Ovary (tissue), 9 donors: ENCODE data around the gene CD300LD. TPM values are rescaled to one million over a fixed set of nuclear protein-coding genes. Genes with fewer than 3 reads are reported as not detected.

Experiments used
- DNase-seq, 5 donors: peaks; one replicate each; pipeline ENCODE4 v3.0.0-alpha.2; 2019 to 2020
- H3K27ac ChIP-seq, 2 donors: fragments of 200-600 bp; one replicate each; pipeline versions ENCODE4 v1.5.1 to v1.8.0; 2019 to 2022
- H3K27me3 ChIP-seq: fragments of 200-600 bp; one replicate; pipeline ENCODE4 v1.8.0; 2022
- H3K36me3 ChIP-seq: fragments of 200-600 bp; sonication (generic); one replicate; pipeline ENCODE4 v1.5.1; 2019
- H3K4me1 ChIP-seq: one replicate; pipeline ENCODE4 v1.8.1; 2013; ENCODE audit warnings: mild to moderate bottlenecking, moderate library complexity; ENCODE audit not compliant: insufficient read depth
- H3K4me3 ChIP-seq: fragments of 200-600 bp; sonication (generic); one replicate; pipeline ENCODE4 v1.5.1; 2017
- H3K9me3 ChIP-seq, 2 donors: fragments of 200-600 bp in 1 of 2; sonication (generic) in 1 of 2; one replicate each; pipeline versions ENCODE4 v1.5.1 to v1.8.1; 2013 to 2019; ENCODE audit warnings: mild to moderate bottlenecking in 1 of 2, moderate library complexity in 1 of 2
- CTCF ChIP-seq, 3 donors: fragments of 450-650 bp in 2 of 3; fragments of 200-600 bp in 1 of 3; IDR thresholded peaks; one replicate each; pipeline versions ENCODE4 v1.5.1 to v1.8.0; 2016 to 2022; ENCODE audit warnings: antibody characterized with exemption in 3 of 3, mild to moderate bottlenecking in 1 of 3
- EP300 ChIP-seq: sonication (generic); formaldehyde crosslinking; IDR thresholded peaks from one replicate; pipeline ENCODE4 v1.6.1; 2017; ENCODE audit warnings: antibody characterized with exemption
- POLR2A ChIP-seq: fragments of 450-650 bp; IDR thresholded peaks from one replicate; pipeline ENCODE4 v1.6.1; 2017; ENCODE audit warnings: antibody characterized with exemption, mild to moderate bottlenecking, moderate library complexity
- WGBS, 3 donors: extraction: QIAGEN DNeasy Blood & Tissue Kit in 1 of 3; methylation state at CpG; one replicate each; pipeline versions ENCODE4 v1.1.5 to v1.1.7; 2013 to 2017; 5-methylcytosine and 5-hydroxymethylcytosine counted together
- intact Hi-C, 4 donors: fragments of 100-400 bp; cut with DNase I; formaldehyde crosslinking; loops; one replicate each; pipeline versions ENCODE4 v1.11.0 to v1.15.1; 2022 to 2023
- polyA plus RNA-seq, 2 donors: library from polyadenylated mRNA; stranded (reverse); fragments of 200-250 nt in 1 of 2; fragments of 350-450 nt in 1 of 2; fragmentation: Illumina TruSeq in 1 of 2; extraction: RNeasy Lipid Tissue Mini Kit (QIAGEN cat#74804) in 1 of 2; gene quantifications; one replicate each; pipeline ENCODE4 v1.2.3, GENCODE V29; 2013 to 2014
- total RNA-seq, 7 donors: library from RNA; depleted of rRNA in 2 of 7; stranded (reverse); fragments of >200 nt in 2 of 7; fragmentation: NEBNext Ultra II Directional in 3 of 7; extraction: Animal tissue kit (Norgen Biotek cat#: 25700) in 3 of 7; gene quantifications; one replicate each; pipeline versions ENCODE4 v1.1.0 to v1.2.4, GENCODE V29; 2016 to 2023
- donor health status: DM: no; HTN: no; CAD: no; lungs with moderate emphysema.
- donor health status: DM: no; HTN: no; CAD: no.
- donor health status: Bipolar disorder and iron deficiency.
- donor health status: DM: yes; HTN: yes; CAD: no.
- donor health status: DM: no; HTN: no; CAD: no.
- donor health status: DM: yes; HTN: yes; CAD: no.

Gene CD300LD
- total and polyA plus RNA-seq, 9 donors, result not detected

GRCh38 chr17:74597069-74597790 lies 5.1 kb upstream of the CD300LD start:
- Histone ChIP-seq H3K36me3 (no peaks in the 10 kb centered on the region), H3K27ac (no peak overlapping the region), H3K4me3 (no peak overlapping the region), H3K27me3 (no peaks in the 10 kb centered on the region), H3K4me1 (no peaks in the 10 kb centered on the region), H3K9me3 (no peaks in the 10 kb centered on the region)
- intact Hi-C loops, result no loop called here
- TF ChIP-seq CTCF (IDR thresholded peaks at IDR 0.05) (no peak), POLR2A (no peak), EP300 (no peak)
- DNase-seq, result no peak
- WGBS, 3 donors, result 66 to 77% (median 74%) methylated on average over 8 of the region's 8 CpGs

- WGBS, 3 donors, result 65 to 76% (median 69%) methylated on average over 6 of the region's 6 CpGs
- TF ChIP-seq CTCF (IDR thresholded peaks at IDR 0.05), result no peak
- no peak for TF ChIP-seq POLR2A
- no peak for TF ChIP-seq EP300
- H3K36me3 ChIP-seq, result no peaks in the 10 kb centered on the region
- no peaks in the 10 kb centered on the region for H3K27me3 ChIP-seq
- intact Hi-C loops, result no loop called here
- H3K4me1 ChIP-seq, result no peaks in the 10 kb centered on the region
- H3K4me3 ChIP-seq, result no peak overlapping the region
- no peak for DNase-seq
- H3K27ac ChIP-seq, result no peak overlapping the region
- H3K9me3 ChIP-seq, result no peaks in the 10 kb centered on the region
Observed at GRCh38 chr17:74595037-74595750, 3.1 kb upstream of the CD300LD start.

- intact Hi-C loops, result no loop called here
- TF ChIP-seq CTCF (IDR thresholded peaks at IDR 0.05) (no peak), EP300 (no peak), POLR2A (no peak)
- Histone ChIP-seq H3K9me3 (no peaks in the 10 kb centered on the region), H3K27me3 (no peaks in the 10 kb centered on the region), H3K4me3 (no peak overlapping the region), H3K27ac (no peak overlapping the region), H3K36me3 (no peaks in the 10 kb centered on the region), H3K4me1 (no peaks in the 10 kb centered on the region)
- 74 to 81% (median 74%) methylated on average over 1 of the region's 1 CpG for WGBS, 3 donors
- DNase-seq, result no peak
Observed at GRCh38 chr17:74591503-74591902, 580 bp downstream of the CD300LD start.

- intact Hi-C loops, result no loop called here
- Histone ChIP-seq H3K27me3 (no peaks in the 10 kb centered on the region), H3K9me3 (no peaks in the 10 kb centered on the region), H3K4me3 (no peak overlapping the region), H3K4me1 (no peaks in the 10 kb centered on the region), H3K36me3 (no peaks in the 10 kb centered on the region), H3K27ac (no peak overlapping the region)
- 76 to 77% (median 76%) methylated on average over 5 of the region's 5 CpGs for WGBS, 3 donors
- TF ChIP-seq EP300 (no peak), POLR2A (no peak), CTCF (IDR thresholded peaks at IDR 0.05) (no peak)
- no peak for DNase-seq
Observed at GRCh38 chr17:74585711-74586110, 6.4 kb downstream of the CD300LD start.
